ENCODE data around the gene LCN10.
"Not testable (repeated sequence)": the region's sequence is repeated elsewhere in the genome, so short reads cannot be mapped to it uniquely, and the experiment has no call there.

Gene LCN10

DNA sequence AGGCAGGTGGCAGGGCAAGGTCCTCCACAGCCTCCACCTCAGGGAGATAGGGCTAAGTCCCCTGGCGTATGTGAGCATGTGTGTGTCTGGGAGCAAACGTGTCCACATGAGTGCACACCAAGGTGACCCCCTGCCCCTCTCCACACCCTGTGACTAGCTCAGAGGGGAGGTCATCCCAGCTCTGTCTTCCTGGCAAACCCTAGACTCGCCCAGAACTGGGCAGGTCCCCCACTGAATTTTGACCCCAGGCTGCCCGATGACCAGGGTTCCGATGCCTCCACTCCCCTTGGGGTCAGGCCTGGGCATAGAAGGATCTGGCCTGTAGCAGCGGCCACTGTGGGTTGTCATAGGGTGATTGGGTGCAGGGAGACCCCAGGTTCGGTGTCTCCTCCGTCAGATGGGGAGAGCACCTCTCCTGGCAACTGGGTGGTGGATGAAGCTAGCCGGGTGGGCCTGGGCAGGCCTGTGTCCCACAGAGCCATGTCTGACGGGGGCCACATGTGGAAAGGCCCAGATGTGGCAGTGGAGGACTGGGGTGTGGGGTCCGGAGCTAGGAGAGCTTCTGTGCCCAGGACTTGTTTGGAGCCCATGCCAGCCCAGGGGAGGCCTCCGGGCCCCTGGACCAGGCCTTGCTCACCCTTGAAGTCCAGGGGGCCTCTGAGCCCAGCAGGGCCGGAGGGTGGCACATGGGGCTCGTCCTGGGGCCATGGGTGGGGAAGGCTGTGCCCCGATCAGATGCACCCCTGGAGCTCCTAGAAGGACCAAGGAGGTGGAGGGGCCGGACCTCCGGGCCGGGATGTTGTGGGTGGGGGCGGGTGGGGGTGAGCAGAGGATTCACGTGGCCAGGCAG, 24.2 kb downstream of the LCN10 start:
- DNase-seq = no peak

DNA sequence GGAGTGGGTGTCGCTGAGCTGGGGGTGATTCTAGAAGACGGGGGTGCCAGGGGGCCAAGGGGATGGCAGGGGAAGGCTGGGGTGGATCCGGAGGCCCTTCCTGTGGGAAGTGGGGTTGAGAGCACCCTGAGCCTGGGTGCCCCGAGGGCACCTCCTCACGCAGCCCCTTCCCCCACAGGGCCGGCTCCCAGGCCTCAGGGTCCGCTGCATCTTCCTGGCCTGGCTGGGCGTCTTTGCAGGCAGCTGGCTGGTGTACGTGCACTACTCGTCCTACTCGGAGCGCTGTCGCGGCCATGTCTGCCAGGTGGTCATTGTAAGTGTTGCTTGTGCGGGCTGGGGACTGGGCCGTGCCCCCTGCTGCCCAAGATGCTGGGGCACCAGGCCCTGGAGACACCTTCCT, 25.3 kb downstream of the LCN10 start:
- DNase-seq = no peak

DNA sequence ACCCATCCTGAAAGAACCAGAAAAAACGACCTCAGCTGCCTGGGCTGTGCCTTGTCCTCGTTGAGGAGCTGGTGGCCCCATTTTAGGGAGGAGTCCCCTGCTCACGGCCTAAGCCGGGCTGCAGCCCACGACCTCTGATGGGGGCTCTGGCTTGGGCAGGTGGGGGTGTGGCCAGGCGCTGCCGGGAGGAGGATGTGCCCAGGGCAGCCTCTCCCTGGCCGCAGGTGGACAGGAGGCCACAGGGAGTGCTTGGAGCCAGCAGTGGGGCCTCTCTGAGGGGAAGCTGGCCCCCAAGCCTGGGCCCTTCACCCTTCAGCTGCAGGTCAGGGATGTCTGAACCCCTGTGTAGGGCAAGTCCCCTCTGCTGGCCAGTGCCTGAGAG, 27.9 kb downstream of the LCN10 start:
- no peak for DNase-seq

DNA sequence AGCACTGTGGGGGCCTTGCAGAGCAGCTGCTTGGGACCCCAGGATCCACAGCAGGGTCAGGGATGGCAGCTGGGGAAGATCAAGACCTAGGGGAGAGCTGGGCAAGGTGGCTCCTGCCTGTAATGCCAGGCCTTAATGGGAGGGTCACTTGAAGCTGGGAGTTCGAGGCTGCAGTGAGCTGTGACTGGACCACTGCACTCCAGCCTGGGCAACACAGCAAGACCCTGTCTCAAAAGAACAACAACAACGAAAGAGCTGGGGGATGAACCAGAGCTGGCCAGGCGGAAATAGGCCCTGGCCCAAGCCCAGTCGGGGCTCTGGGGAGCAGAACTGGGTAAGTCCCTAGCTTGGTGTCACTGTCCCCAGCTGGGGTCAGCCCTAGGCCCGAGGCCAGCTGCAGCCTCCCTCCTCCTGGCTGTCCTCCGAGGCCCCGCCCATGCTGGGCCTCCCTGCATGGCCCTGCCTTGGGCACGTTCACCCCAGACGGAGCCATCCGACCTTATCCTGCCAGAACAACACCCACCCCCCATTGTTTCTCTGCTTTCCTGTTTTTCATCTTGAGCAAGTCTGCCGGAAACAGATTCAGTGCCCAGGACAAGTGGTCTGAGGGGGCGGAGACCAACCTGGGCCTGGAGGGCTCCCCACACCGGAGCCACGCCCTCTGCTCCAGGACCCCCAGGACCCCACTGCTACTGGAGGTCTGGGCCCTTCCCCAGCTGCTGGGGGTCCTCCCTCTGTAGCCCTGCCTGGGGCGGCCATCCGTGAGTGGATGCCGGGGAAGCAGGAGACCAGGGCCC, 28.4 kb downstream of the LCN10 start:
- DNase-seq = no peak

DNA sequence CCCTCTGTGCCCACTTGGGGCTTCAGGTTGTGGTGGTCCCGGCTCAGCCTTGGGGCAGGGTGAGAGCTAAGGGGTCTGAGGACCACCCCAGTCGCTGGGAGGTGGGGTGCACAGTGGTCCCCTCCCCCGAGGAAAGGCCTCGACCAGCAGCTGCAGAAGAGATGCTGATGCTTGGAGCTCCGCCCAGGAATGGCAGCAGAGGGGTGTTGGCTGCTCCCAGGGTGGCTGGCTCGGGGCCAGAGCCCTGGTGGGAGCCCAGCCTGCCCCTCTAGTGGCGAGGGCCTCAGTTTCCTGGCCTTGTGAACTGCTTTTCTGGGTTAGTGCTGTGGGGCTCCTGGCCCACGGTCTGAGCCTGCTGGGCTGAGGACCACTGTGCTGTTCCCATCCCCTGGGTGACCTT, 29.2 kb downstream of the LCN10 start:
- DNase-seq = no peak

DNA sequence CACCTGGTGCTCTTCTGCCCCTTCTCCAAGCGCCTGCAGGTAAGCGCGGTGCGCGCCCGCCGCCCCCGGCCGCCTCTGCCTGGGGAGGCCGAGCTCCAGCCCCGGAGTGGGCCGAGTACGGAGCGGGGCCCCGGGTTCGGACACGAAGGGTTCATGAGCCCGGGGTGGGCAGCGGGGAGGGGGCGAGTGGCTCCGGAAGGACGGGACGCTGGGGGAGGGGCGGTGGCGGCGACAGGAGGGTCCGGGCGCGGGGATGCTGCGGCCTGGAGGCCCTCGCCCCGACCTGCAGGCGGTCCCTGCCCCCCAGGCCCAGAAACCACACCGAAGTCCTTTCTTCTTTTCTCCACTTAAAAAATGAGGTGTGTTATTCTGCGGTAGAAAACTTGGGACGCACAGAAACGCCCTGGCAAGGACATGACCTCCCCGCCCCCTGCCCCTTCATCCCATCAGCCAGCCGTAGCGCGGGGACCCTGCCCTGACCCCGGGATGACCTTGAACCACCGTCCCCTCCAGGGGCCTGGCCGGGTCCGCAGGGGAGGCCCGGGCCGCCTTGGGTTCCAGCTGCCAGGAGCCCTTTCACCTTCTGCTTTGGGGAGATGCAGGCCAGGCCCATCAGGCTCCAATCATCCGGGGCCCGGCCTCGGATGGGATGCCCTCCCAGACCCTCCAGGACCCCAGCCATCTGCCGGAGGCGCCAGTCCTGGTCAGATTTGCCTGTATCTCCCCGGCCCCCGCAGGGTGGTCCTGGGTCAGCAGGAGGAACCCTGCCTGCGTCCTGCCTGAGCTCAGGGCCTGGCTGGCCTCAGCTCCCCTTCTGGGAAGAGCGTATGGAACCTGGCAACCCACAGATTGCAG, 29.8 kb downstream of the LCN10 start:
- no peak for DNase-seq

DNA sequence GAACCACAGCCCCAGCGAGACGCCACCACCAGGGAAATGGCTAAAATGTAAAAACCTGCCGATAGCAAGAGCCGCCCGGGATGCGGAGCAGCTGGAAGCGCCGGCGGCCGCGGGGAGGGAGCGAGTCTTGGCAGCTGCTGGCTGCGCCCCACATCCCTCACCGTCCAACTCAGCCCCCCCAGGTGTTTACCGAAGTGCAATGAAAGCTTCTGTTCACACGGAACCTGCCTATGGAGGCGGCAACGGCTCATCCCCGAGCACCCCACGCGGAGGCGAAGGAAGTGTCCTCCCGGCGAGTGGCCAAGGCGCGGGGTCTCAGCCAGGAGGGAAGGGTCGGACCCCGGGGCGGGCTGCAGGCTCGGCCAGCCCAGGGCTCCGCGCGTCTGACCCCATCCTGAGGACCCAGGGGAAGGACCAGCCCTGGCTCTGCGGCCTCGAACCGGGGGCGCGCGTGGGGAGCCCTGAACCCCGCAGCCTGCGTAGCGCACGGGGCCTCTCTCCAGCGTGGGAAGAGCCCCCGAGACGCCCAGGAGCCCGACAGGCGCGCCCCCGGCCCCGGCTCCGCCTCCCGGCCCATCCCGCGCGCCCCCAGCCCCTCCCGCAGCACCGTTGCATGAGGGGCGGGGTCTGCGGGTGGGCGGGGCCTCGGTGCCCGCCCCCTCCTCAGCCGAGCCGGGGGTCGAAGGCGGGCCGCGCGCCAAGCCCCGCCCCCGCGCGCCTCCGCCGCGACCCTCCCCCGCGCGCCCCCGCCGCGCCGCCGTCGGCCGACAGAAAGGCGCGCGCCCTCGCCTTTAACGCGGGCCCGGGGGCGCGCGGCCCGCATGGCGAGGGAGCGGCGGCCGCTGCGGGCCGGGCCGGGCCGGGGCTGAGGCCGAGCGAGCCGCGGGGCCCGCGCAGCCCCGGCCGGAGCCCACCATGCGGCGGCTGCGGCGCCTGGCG, 30.7 kb downstream of the LCN10 start, which contains the start of gene DIPK1B:
Gene DIPK1B (plus strand): TSS at position 822 of the 939 bp plus-strand sequence. CDS start 94 bp downstream, at position 916.
- peak; percentile 61 for DNase-seq

DNA sequence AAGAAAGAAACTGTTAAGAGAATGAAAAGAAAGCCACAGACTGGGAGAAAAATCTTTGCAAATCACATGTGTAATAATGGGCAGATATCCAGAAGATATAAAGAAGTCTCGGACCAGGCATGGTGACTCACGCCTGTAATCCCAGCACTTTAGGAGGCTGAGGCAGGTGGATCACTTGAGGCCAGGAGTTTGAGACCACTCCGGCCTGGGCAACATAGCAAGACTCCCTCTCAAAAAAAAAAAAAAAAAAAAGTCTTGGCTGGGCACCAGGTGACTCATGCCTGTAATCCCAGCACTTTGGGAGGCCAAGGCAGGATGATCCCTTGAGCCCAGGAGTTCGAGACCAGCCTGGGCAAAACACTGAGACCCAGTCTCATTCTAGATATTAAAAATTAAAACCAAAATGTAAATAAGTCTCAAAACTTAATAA, 31.5 kb downstream of the LCN10 start:
- DNase-seq = not testable (repeated sequence)

DNA sequence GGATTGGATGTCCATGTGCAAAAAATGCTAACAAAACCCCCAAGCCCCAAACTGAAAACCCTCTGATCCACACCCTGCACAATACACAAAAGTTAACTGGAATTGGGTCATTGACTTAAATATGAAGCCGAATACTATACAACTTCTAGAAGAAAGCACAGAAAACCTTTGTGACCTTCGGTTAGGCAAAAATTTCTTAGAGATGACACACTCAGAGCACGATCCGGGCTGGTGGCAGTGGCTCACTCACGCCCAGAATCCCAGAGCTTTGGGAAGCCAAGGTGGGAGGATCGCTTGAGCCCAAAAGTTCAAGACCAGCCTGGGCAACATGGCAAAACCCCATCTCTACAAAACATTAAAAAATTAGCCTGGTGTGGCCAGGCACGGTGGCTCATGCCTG, 32.2 kb downstream of the LCN10 start:
- no peak for DNase-seq

DNA sequence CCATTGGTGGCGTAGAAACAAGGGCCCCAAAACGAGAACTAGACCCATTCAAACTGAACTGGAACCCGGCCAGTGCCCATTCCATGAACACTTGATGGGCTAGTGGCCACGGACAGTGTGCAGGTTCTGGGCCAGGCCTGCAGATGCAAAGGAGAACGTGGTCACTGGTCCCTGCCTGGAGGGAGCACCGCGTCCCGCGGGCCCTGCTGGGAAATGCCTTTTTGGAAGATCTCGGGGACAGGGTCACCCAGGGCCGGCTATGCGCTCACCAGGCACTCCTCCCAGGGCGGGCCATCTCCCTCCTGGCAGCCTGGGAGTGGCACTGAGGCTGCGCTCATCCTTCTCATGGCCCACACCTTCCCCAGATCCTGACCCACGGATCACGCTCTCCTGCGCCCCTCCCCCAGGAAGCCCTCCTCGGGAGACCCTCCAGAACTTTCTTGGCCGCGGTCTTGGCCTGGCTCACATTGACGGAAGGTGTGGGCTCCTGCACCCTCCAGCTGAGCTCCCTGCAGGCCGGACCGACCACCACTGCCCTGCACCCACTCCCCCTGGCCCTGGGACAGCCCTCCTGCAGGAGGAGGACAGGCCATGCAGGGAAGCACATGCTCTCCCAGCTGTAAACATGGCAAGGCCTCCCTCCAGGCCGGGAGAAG, 33.2 kb downstream of the LCN10 start:
- DNase-seq = no peak

DNA sequence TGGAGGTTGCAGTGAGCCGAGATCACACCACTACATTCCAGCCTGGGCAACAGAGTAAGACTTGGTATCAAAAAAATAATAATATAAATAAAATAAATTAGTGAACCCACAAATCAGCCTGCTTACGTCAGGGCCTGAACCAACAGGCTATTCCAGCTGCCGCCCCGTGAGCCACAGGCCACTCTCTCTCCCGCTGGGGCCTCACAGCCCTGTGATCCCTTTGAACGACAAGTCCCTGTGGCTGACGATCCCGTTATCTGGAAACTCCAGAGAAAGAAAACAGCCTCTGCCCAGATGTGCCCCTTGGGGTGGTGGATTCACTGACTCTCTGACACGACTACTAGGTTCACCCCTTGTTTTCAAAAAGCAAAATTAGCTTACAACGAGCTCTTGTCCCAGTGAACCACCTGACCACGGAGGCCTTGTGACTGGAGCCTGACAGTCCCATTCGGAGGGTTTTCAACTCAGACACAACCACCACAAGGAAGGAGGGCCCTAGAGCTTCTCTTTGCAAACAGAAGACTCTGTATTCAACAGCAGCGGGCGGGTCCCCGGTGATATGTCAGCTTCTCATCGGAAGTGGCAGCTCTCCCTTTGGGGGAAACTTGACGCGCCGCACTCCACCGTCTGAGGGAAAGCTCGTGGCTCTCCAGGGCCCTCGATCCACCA, 34.8 kb downstream of the LCN10 start:
- no peak for DNase-seq

DNA sequence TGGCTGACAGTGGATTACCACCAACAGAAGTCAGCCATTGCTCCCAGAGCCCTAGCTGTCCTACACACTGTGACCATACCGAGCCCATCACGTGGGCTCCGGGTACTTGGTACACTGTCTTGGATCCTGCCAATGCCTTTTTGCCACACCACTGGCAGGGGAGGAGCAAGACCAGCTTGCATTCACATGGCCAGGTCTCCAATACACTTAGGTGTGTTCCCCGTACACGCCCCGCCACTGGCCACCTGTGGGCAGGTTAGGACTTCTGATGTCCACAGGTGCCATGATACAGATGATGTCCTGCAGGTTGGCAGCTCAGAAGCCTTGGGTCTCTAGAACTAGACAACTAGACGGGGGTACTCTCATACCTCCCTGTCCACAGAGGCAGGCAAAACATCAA, 35.7 kb downstream of the LCN10 start:
- DNase-seq = no peak

DNA sequence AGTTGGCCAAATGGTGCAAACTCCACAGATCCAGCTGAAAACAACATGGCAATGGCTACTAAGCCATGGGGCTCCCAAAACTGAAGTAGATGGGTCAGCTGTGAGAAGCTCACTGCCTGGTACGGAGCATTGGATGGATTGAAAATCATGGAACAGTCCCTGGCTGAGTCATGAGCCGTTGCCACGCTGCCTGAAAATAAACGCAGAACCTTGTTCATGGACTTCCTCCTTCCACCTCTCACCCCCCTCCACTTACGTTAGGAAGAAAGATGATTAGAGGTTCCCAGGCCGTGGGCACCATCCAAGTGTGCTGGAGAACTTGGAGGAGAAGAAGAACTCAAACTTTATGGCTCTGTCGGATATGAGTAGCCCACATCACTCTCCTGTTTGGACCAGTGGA, 37.2 kb downstream of the LCN10 start:
- no peak for DNase-seq

DNA sequence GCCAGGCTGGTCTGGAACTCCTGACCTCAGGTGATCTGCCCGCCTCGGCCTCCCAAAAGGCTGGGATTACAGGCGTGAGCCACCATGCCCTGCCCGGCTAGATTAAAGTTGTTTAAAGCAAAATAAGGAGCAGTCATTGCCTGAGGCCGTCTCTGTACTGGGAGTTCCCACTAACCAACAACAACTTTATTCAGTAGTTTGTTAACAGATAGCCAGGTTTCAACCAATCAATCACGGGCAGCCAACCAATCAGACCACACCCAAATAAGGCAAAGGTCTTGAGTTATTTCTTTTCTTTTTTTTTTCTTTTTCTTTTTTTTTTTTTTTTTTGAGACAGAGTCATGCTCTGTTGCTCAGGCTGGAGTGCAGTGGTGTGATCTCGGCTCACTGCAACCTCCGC, 38.0 kb downstream of the LCN10 start:
- DNase-seq = not testable (repeated sequence)

DNA sequence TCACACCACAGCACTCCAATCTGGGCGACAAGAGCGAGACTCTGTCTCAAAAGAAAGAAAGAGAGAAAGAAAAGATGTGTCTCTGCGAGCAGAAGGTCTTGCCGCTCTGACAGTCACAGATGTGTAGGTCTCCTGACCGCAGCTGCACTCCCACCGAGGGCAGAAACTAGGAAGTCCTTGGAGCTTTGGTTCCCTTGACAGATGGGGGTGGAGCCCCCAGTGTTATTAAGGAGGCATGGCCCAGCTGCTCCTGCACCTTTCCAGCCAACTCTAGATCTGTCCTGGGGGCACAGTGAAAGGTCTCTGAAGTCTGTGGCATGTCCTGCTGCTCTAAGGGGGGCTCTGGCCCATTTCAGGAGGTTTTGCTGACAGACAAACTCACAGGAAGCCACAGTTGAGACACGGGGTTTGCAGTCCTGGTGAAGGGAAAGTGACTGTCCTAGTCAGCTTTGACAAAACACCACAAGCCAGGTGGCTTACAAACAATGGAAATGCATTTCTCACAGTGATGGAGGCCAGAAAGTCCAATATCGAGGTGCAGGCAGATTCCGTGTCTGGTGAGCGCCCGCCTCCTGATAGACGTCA, 39.4 kb downstream of the LCN10 start:
- DNase-seq = no peak

DNA sequence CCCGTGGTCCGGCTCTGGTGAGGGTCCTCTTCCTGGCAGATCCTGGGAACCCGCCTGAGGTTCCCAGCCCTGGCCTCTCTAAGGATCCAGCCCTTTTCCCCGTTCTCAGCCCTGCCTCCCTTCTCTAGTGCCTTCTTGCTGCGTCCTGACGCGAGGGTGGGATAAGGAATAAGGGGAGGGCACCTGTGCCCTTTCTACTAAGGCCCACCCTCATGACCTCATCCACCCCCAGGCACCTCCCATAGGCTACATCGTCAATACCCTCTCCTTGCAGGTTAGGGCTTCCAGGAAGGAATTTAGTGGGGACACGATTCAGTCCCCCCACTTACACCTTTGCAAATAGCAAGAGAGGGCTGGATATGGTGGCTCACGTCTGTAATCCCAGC, 41.1 kb downstream of the LCN10 start:
- DNase-seq = no peak

DNA sequence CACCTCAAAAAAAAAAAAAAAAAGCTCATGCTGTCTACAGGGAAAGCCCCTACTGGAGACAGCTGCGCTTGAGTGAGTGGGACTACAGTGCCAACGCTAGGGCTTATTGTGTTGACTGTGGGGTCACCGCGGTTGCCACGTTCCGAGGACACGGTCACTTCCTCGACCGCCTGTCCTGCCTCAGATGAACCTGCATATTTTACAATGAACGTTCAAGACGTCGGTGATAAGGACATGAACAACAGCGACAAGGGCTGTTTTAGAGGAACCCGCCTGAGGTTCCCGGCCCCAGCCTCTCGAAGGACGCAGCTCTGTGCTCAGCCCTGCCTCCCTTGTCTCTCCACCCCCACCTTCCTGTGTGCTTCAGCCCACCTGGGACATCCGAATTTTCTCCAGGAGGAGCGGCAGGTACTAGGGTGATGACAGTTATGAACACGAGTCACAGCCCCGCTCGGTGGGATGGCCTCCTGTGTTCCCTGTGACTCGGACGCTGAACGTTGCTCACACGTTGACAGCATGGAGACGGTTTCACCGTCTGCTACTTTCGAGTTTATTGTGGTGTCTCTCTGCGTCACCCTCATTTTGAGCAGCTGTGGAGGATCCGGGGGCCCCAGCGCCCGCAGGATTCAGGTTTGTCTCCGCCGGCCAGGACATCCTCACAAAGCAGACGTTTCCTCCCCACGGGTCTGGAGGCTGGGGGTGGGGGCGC, 41.6 kb downstream of the LCN10 start:
- DNase-seq = no peak

DNA sequence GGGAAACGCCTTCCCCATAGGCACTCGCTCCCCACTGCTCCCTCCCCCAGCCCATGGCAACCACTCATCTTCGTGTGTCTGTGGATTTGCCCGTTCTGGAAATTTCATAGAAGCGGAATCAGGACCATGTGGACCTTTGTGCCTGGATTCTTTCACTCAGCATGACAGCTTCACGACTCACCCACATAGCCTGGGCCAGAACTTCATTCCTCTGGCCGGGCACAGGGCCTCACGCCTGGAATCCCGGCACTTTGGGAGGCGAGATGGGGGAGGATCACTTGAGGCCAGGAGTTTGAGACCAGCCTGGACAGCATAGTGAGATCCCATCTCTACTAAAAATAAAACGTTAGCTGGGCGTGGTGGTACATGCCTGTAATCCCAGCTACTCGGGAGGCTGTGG, 42.4 kb downstream of the LCN10 start:
- no peak for DNase-seq

DNA sequence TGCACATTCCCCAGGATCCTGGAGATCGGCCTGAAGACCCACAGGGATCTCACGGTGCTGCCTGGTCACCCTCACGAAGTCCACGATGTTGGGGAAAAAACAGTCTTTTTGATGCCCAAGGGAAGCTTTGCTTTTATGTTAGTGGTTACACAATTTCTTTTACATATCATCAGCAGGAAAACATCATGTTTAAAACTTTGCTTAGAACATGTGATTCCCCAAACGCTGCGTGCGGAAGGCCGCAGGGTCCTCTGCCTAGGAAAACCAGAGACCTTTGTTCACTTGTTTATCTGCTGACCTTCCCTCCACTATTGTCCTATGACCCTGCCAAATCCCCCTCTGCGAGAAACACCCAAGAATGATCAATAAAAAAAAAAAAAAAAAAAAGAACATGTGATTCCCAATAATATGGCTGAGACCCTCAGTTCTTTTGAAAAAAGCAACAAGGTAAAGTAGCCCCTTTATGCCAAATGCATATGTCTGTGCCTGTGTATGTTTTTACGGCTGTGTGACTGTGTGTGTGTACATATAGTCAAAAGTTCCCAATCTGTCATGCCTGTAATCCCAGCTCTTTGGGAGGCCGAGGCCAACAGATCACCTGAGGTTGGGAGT, 44.0 kb downstream of the LCN10 start:
- no peak for DNase-seq
